CD4-positive, alpha-beta T cell treated with Interleukin-17A for 4 hours (primary cell): ENCODE measurements around the gene STAT4.

Experiments used
- DNase-seq: peaks from one replicate; pipeline ENCODE4 v3.0.0-alpha.2; 2020; ENCODE audit warnings: mixed read lengths

Gene STAT4

GRCh38 chr2:191078165-191078867 is 72.5 kb downstream of the STAT4 start:
- DNase-seq = no peak

- DNase-seq = no peak
These were observed 80.5 kb downstream of the STAT4 start for GRCh38 chr2:191070276-191070675.

- no peak for DNase-seq
These were observed 81.2 kb downstream of the STAT4 start for GRCh38 chr2:191069606-191070005.

GRCh38 chr2:191066919-191067233 is 83.9 kb downstream of the STAT4 start:
- no peak for DNase-seq

- no peak for DNase-seq
These were observed 84.4 kb downstream of the STAT4 start for GRCh38 chr2:191066197-191066918.

GRCh38 chr2:191065785-191066184 is 85.0 kb downstream of the STAT4 start:
- no peak for DNase-seq

GRCh38 chr2:191064590-191064989 is 86.2 kb downstream of the STAT4 start:
- DNase-seq = peak; percentile 44

GRCh38 chr2:191063584-191063983 is 87.2 kb downstream of the STAT4 start:
- no peak for DNase-seq

- DNase-seq = peak; percentile 57
These were observed 89.3 kb downstream of the STAT4 start for GRCh38 chr2:191061381-191061980.

- no peak for DNase-seq
These were observed 91.5 kb downstream of the STAT4 start for GRCh38 chr2:191059308-191059707.

GRCh38 chr2:191056228-191056627 is 94.6 kb downstream of the STAT4 start:
- DNase-seq = peak; percentile 38

- no peak for DNase-seq
These were observed 97.5 kb downstream of the STAT4 start for GRCh38 chr2:191053256-191053655.

- DNase-seq = peak; percentile 26
These were observed 98.7 kb downstream of the STAT4 start for GRCh38 chr2:191051825-191052778.

GRCh38 chr2:191051177-191051576 is 99.6 kb downstream of the STAT4 start:
- DNase-seq = no peak

- DNase-seq = no peak
These were observed 100.2 kb downstream of the STAT4 start for GRCh38 chr2:191050640-191050987.

GRCh38 chr2:191049728-191050639 is 100.8 kb downstream of the STAT4 start:
- DNase-seq = no peak

GRCh38 chr2:191048073-191048472 is 102.7 kb downstream of the STAT4 start:
- no peak for DNase-seq

- DNase-seq = no peak
These were observed 105.7 kb downstream of the STAT4 start for GRCh38 chr2:191045141-191045540.

GRCh38 chr2:191043438-191043837 is 107.4 kb downstream of the STAT4 start:
- DNase-seq = no peak

GRCh38 chr2:191041418-191042161 is 109.2 kb downstream of the STAT4 start:
- DNase-seq = peak; percentile 38

GRCh38 chr2:191039616-191040015 is 111.2 kb downstream of the STAT4 start:
- no peak for DNase-seq
